Astrocyte (in vitro differentiated cells and primary cell): ENCODE data around the gene PHTF1. TPM values are rescaled to one million over a fixed set of nuclear protein-coding genes. Genes with fewer than 3 reads are reported as not detected.

Source experiments
- DNase-seq: peaks from one replicate; pipeline ENCODE4 v3.0.0-alpha.2; 2010; ENCODE audit warnings: low read depth
- FAIRE-seq: peaks from 2 replicates; lab custom pipeline; 2011; peaks lifted over from hg19 to GRCh38; lab: Jason Lieb, UNC
- H2AFZ ChIP-seq: 2 replicates; pipeline ENCODE4 v1.6.0; 2012; ENCODE audit warnings: low read depth, low read length, inconsistent platforms
- H3K27ac ChIP-seq: 2 replicates; pipeline ENCODE4 v1.5.1; 2011; ENCODE audit warnings: low read depth, low read length, inconsistent platforms
- H3K27me3 ChIP-seq: 2 replicates; pipeline ENCODE4 v1.6.0; 2011; ENCODE audit warnings: low read length, inconsistent platforms; ENCODE audit not compliant: insufficient read depth
- H3K36me3 ChIP-seq: 2 replicates; pipeline ENCODE4 v1.5.1; 2011; ENCODE audit warnings: low read length, inconsistent platforms; ENCODE audit not compliant: insufficient read depth
- H3K4me1 ChIP-seq: 2 replicates; pipeline ENCODE4 v1.5.1; 2011; ENCODE audit warnings: low read length, inconsistent platforms; ENCODE audit not compliant: insufficient read depth
- H3K4me2 ChIP-seq: 2 replicates; pipeline ENCODE4 v1.6.0; 2012; ENCODE audit warnings: low read length, inconsistent platforms
- H3K4me3 ChIP-seq: 2 replicates; pipeline ENCODE4 v1.5.1; 2011; ENCODE audit warnings: low read depth, mild to moderate bottlenecking, low read length, inconsistent platforms; ENCODE audit not compliant: insufficient read depth
- H3K79me2 ChIP-seq: 2 replicates; pipeline ENCODE4 v1.6.0; 2012; ENCODE audit warnings: mild to moderate bottlenecking, low read length, inconsistent platforms; ENCODE audit not compliant: insufficient read depth
- H3K9ac ChIP-seq: 2 replicates; pipeline ENCODE4 v1.6.0; 2012; ENCODE audit warnings: mild to moderate bottlenecking, low read length, inconsistent platforms
- H3K9me3 ChIP-seq: 2 replicates; pipeline ENCODE4 v1.5.1; 2012; ENCODE audit warnings: low read depth, mild to moderate bottlenecking, low read length, inconsistent platforms; ENCODE audit not compliant: insufficient read depth
- H4K20me1 ChIP-seq: 2 replicates; pipeline ENCODE4 v1.6.0; 2012; ENCODE audit warnings: low read length, inconsistent platforms; ENCODE audit not compliant: insufficient read depth
- H3K27ac Mint-ChIP-seq: one replicate; pipeline ENCODE4 v1.8.0; 2021; ENCODE audit warnings: mild to moderate bottlenecking, mixed read lengths; ENCODE audit not compliant: unreplicated experiment
- H3K27me3 Mint-ChIP-seq: one replicate; pipeline ENCODE4 v1.8.0; 2021; ENCODE audit warnings: low read depth, mixed read lengths; ENCODE audit not compliant: unreplicated experiment
- H3K36me3 Mint-ChIP-seq: one replicate; pipeline ENCODE4 v1.8.0; 2021; ENCODE audit warnings: low read depth, mixed read lengths; ENCODE audit not compliant: unreplicated experiment
- H3K4me1 Mint-ChIP-seq: one replicate; pipeline ENCODE4 v1.8.0; 2021; ENCODE audit warnings: low read depth, mixed read lengths; ENCODE audit not compliant: unreplicated experiment
- H3K4me3 Mint-ChIP-seq: one replicate; pipeline ENCODE4 v1.8.0; 2021; ENCODE audit warnings: mild to moderate bottlenecking, moderate library complexity, mixed read lengths; ENCODE audit not compliant: unreplicated experiment
- H3K9me3 Mint-ChIP-seq: one replicate; pipeline ENCODE4 v1.8.0; 2021; ENCODE audit warnings: mild to moderate bottlenecking, mixed read lengths; ENCODE audit not compliant: unreplicated experiment
- EZH2 ChIP-seq: IDR thresholded peaks from 2 replicates; pipeline ENCODE4 v1.6.1; 2012; ENCODE audit warnings: mild to moderate bottlenecking, low read length, inconsistent platforms; ENCODE audit not compliant: insufficient read depth
- total RNA-seq: library from RNA; stranded (reverse); gene quantifications from 2 replicates; pipeline ENCODE4 v1.2.1, GENCODE V29; 2021
- TF ChIP-seq, protein P1 (sequence below): IDR thresholded peaks from 2 replicates; pipeline ENCODE4 v1.5.1; 2011; ENCODE audit warnings: low read depth, mild to moderate bottlenecking, inconsistent platforms, low read length, moderate library complexity; ENCODE audit not compliant: insufficient read depth

Gene PHTF1
- total RNA-seq, 1 donor from 2014 or later = 36.4 TPM

DNA sequence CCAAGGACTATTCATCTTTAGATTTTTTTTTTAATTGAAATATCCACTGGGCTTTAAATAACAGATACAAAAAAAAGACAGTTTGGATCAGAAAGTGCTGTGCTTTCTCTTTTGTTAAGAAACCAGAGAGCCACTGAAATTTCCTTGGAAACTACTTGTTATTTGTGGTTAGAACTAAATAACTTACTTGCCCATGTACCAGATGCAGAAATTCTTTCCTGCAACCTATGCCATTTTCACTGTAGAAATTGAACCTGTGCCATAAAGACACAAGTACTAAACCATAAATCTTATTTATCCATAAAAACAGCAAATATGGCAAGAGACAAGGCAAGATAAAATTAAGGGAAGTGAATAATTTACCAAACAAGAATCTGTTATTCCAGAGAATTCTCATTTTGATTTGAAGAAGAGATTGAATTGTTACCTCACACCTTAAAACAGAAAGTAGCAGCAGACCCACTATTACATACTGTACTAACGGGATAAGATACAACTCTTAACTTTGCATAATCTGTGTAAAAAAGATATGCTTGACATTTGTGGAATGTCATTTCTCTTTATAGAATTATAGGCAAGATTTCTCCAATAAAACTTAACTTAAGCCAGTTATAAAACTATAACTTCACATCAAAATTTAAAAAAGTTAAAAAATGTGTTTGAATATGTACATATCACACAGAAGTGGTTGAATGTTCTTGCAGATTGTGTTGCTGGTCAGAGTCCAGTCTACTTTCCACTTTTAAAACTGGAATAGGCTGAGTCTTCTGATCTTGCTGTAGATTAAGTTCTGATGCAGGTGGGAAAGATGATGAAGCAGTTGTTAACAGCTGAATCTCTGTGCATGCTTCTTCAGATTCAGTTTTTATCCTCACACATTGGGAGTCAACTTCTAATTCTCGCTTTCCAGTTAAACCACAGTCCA, 6.3 kb upstream of the PHTF1 start:
- no peak for FAIRE-seq
- Histone ChIP-seq H3K36me3 (peaks cover 14% of the 10 kb centered on the region), H3K4me1 (no peaks in the 10 kb centered on the region), H3K79me2 (no peaks in the 10 kb centered on the region), H2AFZ (no peak overlapping the region), H3K4me2 (no peak overlapping the region), H3K27ac (no peak overlapping the region), H3K4me3 (no peak overlapping the region), H3K9me3 (no peaks in the 10 kb centered on the region), H3K9ac (no peak overlapping the region), H4K20me1 (no peaks in the 10 kb centered on the region), H3K27me3 (no peaks in the 10 kb centered on the region)
- H3K36me3 Mint-ChIP-seq = peaks cover 3% of the 10 kb centered on the region
- peak; percentile 69 for DNase-seq
- no peaks in the 10 kb centered on the region for H3K27me3 Mint-ChIP-seq
- TF ChIP-seq, protein P1, sequence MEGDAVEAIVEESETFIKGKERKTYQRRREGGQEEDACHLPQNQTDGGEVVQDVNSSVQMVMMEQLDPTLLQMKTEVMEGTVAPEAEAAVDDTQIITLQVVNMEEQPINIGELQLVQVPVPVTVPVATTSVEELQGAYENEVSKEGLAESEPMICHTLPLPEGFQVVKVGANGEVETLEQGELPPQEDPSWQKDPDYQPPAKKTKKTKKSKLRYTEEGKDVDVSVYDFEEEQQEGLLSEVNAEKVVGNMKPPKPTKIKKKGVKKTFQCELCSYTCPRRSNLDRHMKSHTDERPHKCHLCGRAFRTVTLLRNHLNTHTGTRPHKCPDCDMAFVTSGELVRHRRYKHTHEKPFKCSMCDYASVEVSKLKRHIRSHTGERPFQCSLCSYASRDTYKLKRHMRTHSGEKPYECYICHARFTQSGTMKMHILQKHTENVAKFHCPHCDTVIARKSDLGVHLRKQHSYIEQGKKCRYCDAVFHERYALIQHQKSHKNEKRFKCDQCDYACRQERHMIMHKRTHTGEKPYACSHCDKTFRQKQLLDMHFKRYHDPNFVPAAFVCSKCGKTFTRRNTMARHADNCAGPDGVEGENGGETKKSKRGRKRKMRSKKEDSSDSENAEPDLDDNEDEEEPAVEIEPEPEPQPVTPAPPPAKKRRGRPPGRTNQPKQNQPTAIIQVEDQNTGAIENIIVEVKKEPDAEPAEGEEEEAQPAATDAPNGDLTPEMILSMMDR = no peak
- no peak for TF ChIP-seq EZH2
- no peaks in the 10 kb centered on the region for H3K4me1 Mint-ChIP-seq
- no peak overlapping the region for H3K4me3 Mint-ChIP-seq
- H3K9me3 Mint-ChIP-seq = no peaks in the 10 kb centered on the region
- no peak overlapping the region for H3K27ac Mint-ChIP-seq

DNA sequence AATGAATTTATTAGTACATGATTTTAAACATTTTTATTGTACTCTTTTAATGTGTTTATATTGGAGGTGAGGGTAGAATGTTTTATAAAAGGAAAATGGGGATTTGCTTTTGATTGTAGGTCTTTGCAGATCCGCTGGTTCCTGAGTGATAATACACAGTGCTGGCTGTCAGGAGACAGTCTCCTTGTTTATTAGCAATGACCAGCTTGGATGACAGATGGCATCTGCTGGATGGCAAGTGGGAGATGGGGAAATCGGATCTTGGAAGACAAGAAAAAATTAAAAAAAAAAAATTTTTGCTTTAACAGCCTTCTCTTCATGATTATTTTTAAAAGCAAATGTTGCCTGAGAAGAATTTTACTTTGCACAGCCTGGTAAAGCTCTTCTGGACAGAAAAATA, 4.4 kb upstream of the PHTF1 start:
- Mint-ChIP-seq H3K4me3 (no peak overlapping the region), H3K27ac (no peak overlapping the region), H3K27me3 (no peaks in the 10 kb centered on the region), H3K36me3 (peaks cover 3% of the 10 kb centered on the region), H3K9me3 (no peaks in the 10 kb centered on the region), H3K4me1 (no peaks in the 10 kb centered on the region)
- FAIRE-seq = no peak
- H3K9ac ChIP-seq = no peak overlapping the region
- no peak overlapping the region for H3K27ac ChIP-seq
- peaks cover 1% of the 10 kb centered on the region for H3K79me2 ChIP-seq
- DNase-seq = no peak
- no peaks in the 10 kb centered on the region for H3K9me3 ChIP-seq
- no peak overlapping the region for H2AFZ ChIP-seq
- no peaks in the 10 kb centered on the region for H3K27me3 ChIP-seq
- TF ChIP-seq, protein P1 = no peak
- no peak for TF ChIP-seq EZH2
- H3K4me3 ChIP-seq = no peak overlapping the region
- H3K36me3 ChIP-seq = peaks cover 14% of the 10 kb centered on the region
- H3K4me2 ChIP-seq = no peak overlapping the region
- H4K20me1 ChIP-seq = no peaks in the 10 kb centered on the region
- H3K4me1 ChIP-seq = peaks cover 3% of the 10 kb centered on the region

DNA sequence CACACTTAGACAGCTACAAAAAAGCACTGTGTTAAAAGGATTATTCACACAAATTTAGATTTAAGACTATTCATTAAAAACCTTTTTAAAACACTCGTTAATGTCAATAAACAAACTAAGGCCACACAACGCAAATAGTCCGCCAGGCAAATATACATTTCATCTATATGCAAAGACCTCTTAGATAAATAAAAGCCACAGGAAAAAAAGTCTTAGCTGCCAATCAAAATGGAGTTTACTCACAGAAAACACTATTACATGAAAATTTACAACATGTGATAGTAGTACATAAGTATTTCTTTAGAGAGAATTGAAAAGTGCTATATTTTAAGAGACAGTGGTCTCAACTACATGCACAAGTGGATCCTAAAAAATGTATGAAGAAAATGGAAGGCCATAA, 2.7 kb upstream of the PHTF1 start:
- Mint-ChIP-seq H3K4me1 (peaks cover 3% of the 10 kb centered on the region), H3K27me3 (no peaks in the 10 kb centered on the region), H3K36me3 (no peaks in the 10 kb centered on the region), H3K27ac (no peak overlapping the region), H3K4me3 (no peak overlapping the region), H3K9me3 (no peaks in the 10 kb centered on the region)
- Histone ChIP-seq H3K27me3 (no peaks in the 10 kb centered on the region), H3K27ac (no peak overlapping the region), H3K4me2 (no peak overlapping the region), H4K20me1 (no peaks in the 10 kb centered on the region), H3K4me3 (no peak overlapping the region), H3K9me3 (no peaks in the 10 kb centered on the region), H3K36me3 (peaks cover 8% of the 10 kb centered on the region), H3K79me2 (peaks cover 18% of the 10 kb centered on the region), H3K9ac (no peak overlapping the region), H2AFZ (no peak overlapping the region), H3K4me1 (peaks cover 3% of the 10 kb centered on the region)
- DNase-seq (no peak), FAIRE-seq (no peak)
- TF ChIP-seq, protein P1 = no peak
- TF ChIP-seq EZH2 = no peak
